HepG2 (cell line): ENCODE measurements around the gene AKR7A3. TPM values are rescaled to one million over a fixed set of nuclear protein-coding genes. Genes with fewer than 3 reads are reported as not detected.

ENCODE experiments used
- ARID2 ChIP-seq: sonication (generic); formaldehyde crosslinking; IDR thresholded peaks from 2 replicates; pipeline ENCODE4 v1.8.1; 2022; ENCODE audit warnings: mild to moderate bottlenecking, missing genetic modification reagents, borderline replicate concordance
- ERF ChIP-seq: IDR thresholded peaks from 2 replicates; pipeline ENCODE4 v1.6.1; 2018; ENCODE audit warnings: missing biosample characterization, missing genetic modification reagents
- FOSL2 ChIP-seq: sonication (generic); formaldehyde crosslinking; IDR thresholded peaks from 2 replicates; pipeline ENCODE4 v1.4.0; 2020; ENCODE audit warnings: missing genetic modification reagents
- GMEB1 ChIP-seq: sonication (generic); formaldehyde crosslinking; IDR thresholded peaks from 2 replicates; pipeline ENCODE4 v1.5.1; 2020; ENCODE audit warnings: missing genetic modification reagents, mild to moderate bottlenecking, borderline replicate concordance
- GTF3A ChIP-seq: sonication (generic); formaldehyde crosslinking; conservative IDR thresholded peaks from 2 replicates; pipeline ENCODE4 v1.4.0; 2020; ENCODE audit warnings: mild to moderate bottlenecking, missing genetic modification reagents
- IRX3 ChIP-seq: sonication (generic); formaldehyde crosslinking; IDR thresholded peaks from 2 replicates; pipeline ENCODE4 v1.8.1; 2023; ENCODE audit warnings: mild to moderate bottlenecking, low read depth, missing genetic modification reagents, borderline replicate concordance
- MBNL3 ChIP-seq: fragments of 250-450 bp; sonication (Bioruptor Pico); conservative IDR thresholded peaks from 2 replicates; pipeline ENCODE4 v1.8.0; 2022; ENCODE audit warnings: mild to moderate bottlenecking, inconsistent platforms
- MTF2 ChIP-seq: sonication (generic); formaldehyde crosslinking; IDR thresholded peaks from 2 replicates; pipeline ENCODE4 v1.5.0; 2020; ENCODE audit warnings: missing genetic modification reagents, borderline replicate concordance
- NFATC3 ChIP-seq: sonication (generic); formaldehyde crosslinking; IDR thresholded peaks from 2 replicates; pipeline ENCODE4 v1.5.1; 2020; ENCODE audit warnings: mild to moderate bottlenecking, missing genetic modification reagents
- RAD21 ChIP-seq: fragments of 450-650 bp; formaldehyde crosslinking; IDR thresholded peaks from 2 replicates; pipeline ENCODE4 v1.5.0; 2020; ENCODE audit warnings: mild to moderate bottlenecking
- SALL1 ChIP-seq: sonication (generic); formaldehyde crosslinking; IDR thresholded peaks from 2 replicates; pipeline ENCODE4 v1.8.0; 2022; ENCODE audit warnings: mild to moderate bottlenecking, missing genetic modification reagents
- SRSF9 ChIP-seq: fragments of 200-400 bp; formaldehyde crosslinking; IDR thresholded peaks from 2 replicates; pipeline ENCODE4 v1.6.1; 2018; ENCODE audit warnings: borderline replicate concordance, mild to moderate bottlenecking, low read depth, low read length; ENCODE audit not compliant: insufficient read depth, poor library complexity, severe bottlenecking
- ZFP36L2 ChIP-seq: sonication (generic); formaldehyde crosslinking; IDR thresholded peaks from 2 replicates; pipeline ENCODE4 v1.4.0; 2020; ENCODE audit warnings: missing genetic modification reagents
- ZFX ChIP-seq: sonication (generic); formaldehyde crosslinking; IDR thresholded peaks from 2 replicates; pipeline ENCODE4 v1.4.0; 2020; ENCODE audit warnings: mild to moderate bottlenecking, low read depth, missing genetic modification reagents, moderate library complexity
- ZNF292 ChIP-seq: sonication (generic); formaldehyde crosslinking; IDR thresholded peaks from 2 replicates; pipeline ENCODE4 v1.8.1; 2022; ENCODE audit warnings: mild to moderate bottlenecking, low read depth, missing genetic modification reagents, borderline replicate concordance
- ZNF30 ChIP-seq: sonication (generic); formaldehyde crosslinking; IDR thresholded peaks from 2 replicates; pipeline ENCODE4 v1.5.0; 2020; ENCODE audit warnings: mild to moderate bottlenecking, missing genetic modification reagents
- ZNF333 ChIP-seq: sonication (generic); formaldehyde crosslinking; IDR thresholded peaks from 2 replicates; pipeline ENCODE4 v1.4.0; 2020; ENCODE audit warnings: mild to moderate bottlenecking, missing genetic modification reagents, borderline replicate concordance
- ZNF691 ChIP-seq: sonication (generic); formaldehyde crosslinking; IDR thresholded peaks from 2 replicates; pipeline ENCODE4 v1.4.0; 2020; ENCODE audit warnings: missing genetic modification reagents, low read depth, mild to moderate bottlenecking, borderline replicate concordance
- ZSCAN9 ChIP-seq: IDR thresholded peaks from 2 replicates; pipeline ENCODE4 v1.6.1; 2016; ENCODE audit warnings: borderline replicate concordance
- polyA plus RNA-seq, 8 experiments: library from polyadenylated mRNA; depleted of rRNA in 3 of 8; stranded (reverse) in 7 of 8; unstranded in 1 of 8; fragments of >200 nt; fragmentation: Illumina TruSeq in 4 of 8; extraction: Trizol in 4 of 8; gene quantifications; 2 replicates each; pipeline versions ENCODE4 v1.2.1 to v1.2.3, GENCODE V29; 2011 to 2016; ENCODE audit warnings: low read depth in 4 of 8, missing spikeins in 1 of 8, mixed read lengths in 1 of 8; ENCODE audit not compliant: insufficient read depth in 1 of 8
- total RNA-seq, 5 experiments: library from RNA; depleted of rRNA; stranded (reverse); fragments of >200 nt; fragmentation: Illumina TruSeq; extraction: Trizol; gene quantifications; 2 replicates each; pipeline ENCODE4 v1.2.3, GENCODE V29; 2016; ENCODE audit warnings: low read depth in 1 of 5
- TF ChIP-seq, protein P1 (sequence below): sonication (generic); formaldehyde crosslinking; IDR thresholded peaks from 2 replicates; pipeline ENCODE4 v1.4.0; 2020; ENCODE audit warnings: missing genetic modification reagents
- TF ChIP-seq, protein P2 (sequence below): fragments of 450-650 bp; IDR thresholded peaks from 2 replicates; pipeline ENCODE4 v1.6.1; 2017
- TF ChIP-seq, protein P3 (sequence below): sonication (generic); formaldehyde crosslinking; IDR thresholded peaks from 2 replicates; pipeline ENCODE4 v1.4.0; 2020; ENCODE audit warnings: missing genetic modification reagents; ENCODE audit errors: not compliant biosample characterization

AKR7A3 gene
- total and polyA plus RNA-seq, 2 of the 13 experiments (the other 11 are each of a cell fraction or from before 2014, with no cell fraction given): 0.58 to 1.00 TPM

DNA sequence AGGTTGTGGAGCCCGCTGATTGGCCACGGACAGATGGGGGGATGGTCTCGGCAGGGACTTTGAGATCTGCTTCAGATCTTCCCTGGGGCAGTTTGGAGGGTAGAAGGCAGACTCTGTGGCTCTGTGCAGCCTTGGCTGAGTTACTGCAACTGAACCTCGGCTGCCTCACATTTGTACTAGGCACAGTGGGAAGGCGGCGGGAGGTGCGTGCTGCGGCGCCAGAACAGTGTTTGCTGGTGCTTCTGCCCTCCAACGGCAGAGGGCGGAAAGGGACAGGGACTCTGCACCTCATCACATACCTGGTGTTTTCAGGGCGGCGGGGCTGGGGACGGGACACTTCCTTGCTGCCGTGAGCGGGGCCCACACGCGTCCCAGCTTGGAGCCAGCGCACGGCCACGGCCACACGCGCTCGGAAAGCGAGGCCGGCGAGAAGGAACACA, 49.8 kb upstream of the AKR7A3 start (continued):
- TF ChIP-seq IRX3 (CRISPR knock-in tag) (peak; percentile 78; the same call in 1 of the 2 replicates), ZNF691 (peak; percentile 69; the same call in 1 of the 2 replicates), ZFP36L2 (CRISPR knock-in tag) (no peak), ERF (CRISPR knock-in tag) (0 out of 2 replicates have a peak, but pooled peaks have one; percentile 16), MBNL3 (CRISPR knock-in tag) (no peak), ZNF292 (peak; percentile 69; the same call in 1 of the 2 replicates), ZFX (CRISPR knock-in tag) (peak; percentile 36; the same call in 1 of the 2 replicates), MTF2 (CRISPR knock-in tag) (peak; percentile 66; the same call in 1 of the 2 replicates), ZNF30 (no peak), NFATC3 (CRISPR knock-in tag) (no peak), SRSF9 (no peak), SALL1 (CRISPR knock-in tag) (peak; percentile 86), GTF3A (CRISPR knock-in tag) (no peak), ZNF333 (no peak), FOSL2 (CRISPR knock-in tag) (no peak), ARID2 (CRISPR knock-in tag) (no peak), GMEB1 (CRISPR knock-in tag) (no peak; the same call in 1 of the 2 replicates), RAD21 (peak; percentile 75), ZSCAN9 (CRISPR knock-in tag) (peak; percentile 58; the same call in 1 of the 2 replicates)
- TF ChIP-seq, protein P1, sequence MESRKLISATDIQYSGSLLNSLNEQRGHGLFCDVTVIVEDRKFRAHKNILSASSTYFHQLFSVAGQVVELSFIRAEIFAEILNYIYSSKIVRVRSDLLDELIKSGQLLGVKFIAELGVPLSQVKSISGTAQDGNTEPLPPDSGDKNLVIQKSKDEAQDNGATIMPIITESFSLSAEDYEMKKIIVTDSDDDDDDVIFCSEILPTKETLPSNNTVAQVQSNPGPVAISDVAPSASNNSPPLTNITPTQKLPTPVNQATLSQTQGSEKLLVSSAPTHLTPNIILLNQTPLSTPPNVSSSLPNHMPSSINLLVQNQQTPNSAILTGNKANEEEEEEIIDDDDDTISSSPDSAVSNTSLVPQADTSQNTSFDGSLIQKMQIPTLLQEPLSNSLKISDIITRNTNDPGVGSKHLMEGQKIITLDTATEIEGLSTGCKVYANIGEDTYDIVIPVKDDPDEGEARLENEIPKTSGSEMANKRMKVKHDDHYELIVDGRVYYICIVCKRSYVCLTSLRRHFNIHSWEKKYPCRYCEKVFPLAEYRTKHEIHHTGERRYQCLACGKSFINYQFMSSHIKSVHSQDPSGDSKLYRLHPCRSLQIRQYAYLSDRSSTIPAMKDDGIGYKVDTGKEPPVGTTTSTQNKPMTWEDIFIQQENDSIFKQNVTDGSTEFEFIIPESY: peak; percentile 34; the same call in 1 of the 2 replicates
- TF ChIP-seq, protein P2, sequence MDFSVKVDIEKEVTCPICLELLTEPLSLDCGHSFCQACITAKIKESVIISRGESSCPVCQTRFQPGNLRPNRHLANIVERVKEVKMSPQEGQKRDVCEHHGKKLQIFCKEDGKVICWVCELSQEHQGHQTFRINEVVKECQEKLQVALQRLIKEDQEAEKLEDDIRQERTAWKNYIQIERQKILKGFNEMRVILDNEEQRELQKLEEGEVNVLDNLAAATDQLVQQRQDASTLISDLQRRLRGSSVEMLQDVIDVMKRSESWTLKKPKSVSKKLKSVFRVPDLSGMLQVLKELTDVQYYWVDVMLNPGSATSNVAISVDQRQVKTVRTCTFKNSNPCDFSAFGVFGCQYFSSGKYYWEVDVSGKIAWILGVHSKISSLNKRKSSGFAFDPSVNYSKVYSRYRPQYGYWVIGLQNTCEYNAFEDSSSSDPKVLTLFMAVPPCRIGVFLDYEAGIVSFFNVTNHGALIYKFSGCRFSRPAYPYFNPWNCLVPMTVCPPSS: no peak
- TF ChIP-seq, protein P3, sequence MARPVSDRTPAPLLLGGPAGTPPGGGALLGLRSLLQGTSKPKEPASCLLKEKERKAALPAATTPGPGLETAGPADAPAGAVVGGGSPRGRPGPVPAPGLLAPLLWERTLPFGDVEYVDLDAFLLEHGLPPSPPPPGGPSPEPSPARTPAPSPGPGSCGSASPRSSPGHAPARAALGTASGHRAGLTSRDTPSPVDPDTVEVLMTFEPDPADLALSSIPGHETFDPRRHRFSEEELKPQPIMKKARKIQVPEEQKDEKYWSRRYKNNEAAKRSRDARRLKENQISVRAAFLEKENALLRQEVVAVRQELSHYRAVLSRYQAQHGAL (CRISPR knock-in tag): no peak
